GM12878 (cell line): Measurements from ENCODE around the gene PIEZO2.

Source experiments
- FOXK2 ChIP-seq: fragments of 450-650 bp; IDR thresholded peaks from 2 replicates; pipeline ENCODE4 v1.6.1; 2017; ENCODE audit warnings: mild to moderate bottlenecking, moderate library complexity
- MXI1 ChIP-seq: fragments of 150-350 bp; IDR thresholded peaks from 2 replicates; pipeline ENCODE4 v1.6.1; 2011; ENCODE audit warnings: low read depth, mild to moderate bottlenecking, inconsistent platforms, low read length, improper control_type of control experiment
- RAD21 ChIP-seq: IDR thresholded peaks from 2 replicates; pipeline ENCODE4 v1.6.1; 2011; ENCODE audit warnings: mild to moderate bottlenecking, low read depth, low read length, moderate library complexity; ENCODE audit not compliant: insufficient read depth
- SMARCA5 ChIP-seq: fragments of 450-650 bp; IDR thresholded peaks from 2 replicates; pipeline ENCODE4 v1.6.1; 2017; ENCODE audit warnings: mild to moderate bottlenecking
- SPI1 ChIP-seq: IDR thresholded peaks from 2 replicates; pipeline ENCODE4 v1.6.1; 2011; ENCODE audit warnings: low read depth, mild to moderate bottlenecking, low read length, moderate library complexity, borderline replicate concordance; ENCODE audit not compliant: insufficient read depth
- TF ChIP-seq, protein P1 (sequence below), 3 experiments: IDR thresholded peaks in 2 of 3; conservative IDR thresholded peaks in 1 of 3; 2 replicates each; pipeline ENCODE4 v1.5.1; 2011; ENCODE audit warnings: low read depth in 3 of 3, low read length in 3 of 3, mild to moderate bottlenecking in 3 of 3, control low read depth in 2 of 3, moderate library complexity in 2 of 3, inconsistent platforms in 1 of 3, mixed read lengths in 1 of 3; ENCODE audit not compliant: control insufficient read depth in 2 of 3, insufficient read depth in 1 of 3; ENCODE audit errors: extremely low read depth in 1 of 3
- TF ChIP-seq, protein P2 (sequence below): fragments of 450-650 bp; formaldehyde crosslinking; IDR thresholded peaks from 2 replicates; pipeline ENCODE4 v1.5.0; 2022; ENCODE audit warnings: mild to moderate bottlenecking, missing genetic modification characterization

DNA sequence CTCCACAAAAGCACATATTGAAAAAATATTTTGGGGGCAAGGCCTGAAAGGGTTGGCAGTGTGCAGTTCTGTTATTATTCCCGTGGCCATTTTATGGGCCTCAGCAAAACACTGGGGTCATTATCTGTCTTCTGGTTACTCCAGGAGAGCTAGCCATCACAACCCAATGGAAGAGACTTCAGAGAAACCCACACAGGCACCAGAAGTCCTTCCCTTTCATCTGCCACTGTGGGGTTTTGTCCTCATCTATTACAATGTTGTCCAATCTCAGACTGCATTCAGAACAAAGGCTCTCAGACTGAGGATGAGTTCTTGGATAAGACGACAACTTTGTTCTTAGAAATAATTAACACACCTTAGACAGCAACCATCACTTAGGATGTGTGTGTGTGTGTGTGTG, 98.4 kb downstream of the PIEZO2 start:
- TF ChIP-seq, protein P1, sequence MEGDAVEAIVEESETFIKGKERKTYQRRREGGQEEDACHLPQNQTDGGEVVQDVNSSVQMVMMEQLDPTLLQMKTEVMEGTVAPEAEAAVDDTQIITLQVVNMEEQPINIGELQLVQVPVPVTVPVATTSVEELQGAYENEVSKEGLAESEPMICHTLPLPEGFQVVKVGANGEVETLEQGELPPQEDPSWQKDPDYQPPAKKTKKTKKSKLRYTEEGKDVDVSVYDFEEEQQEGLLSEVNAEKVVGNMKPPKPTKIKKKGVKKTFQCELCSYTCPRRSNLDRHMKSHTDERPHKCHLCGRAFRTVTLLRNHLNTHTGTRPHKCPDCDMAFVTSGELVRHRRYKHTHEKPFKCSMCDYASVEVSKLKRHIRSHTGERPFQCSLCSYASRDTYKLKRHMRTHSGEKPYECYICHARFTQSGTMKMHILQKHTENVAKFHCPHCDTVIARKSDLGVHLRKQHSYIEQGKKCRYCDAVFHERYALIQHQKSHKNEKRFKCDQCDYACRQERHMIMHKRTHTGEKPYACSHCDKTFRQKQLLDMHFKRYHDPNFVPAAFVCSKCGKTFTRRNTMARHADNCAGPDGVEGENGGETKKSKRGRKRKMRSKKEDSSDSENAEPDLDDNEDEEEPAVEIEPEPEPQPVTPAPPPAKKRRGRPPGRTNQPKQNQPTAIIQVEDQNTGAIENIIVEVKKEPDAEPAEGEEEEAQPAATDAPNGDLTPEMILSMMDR (IDR thresholded peaks at IDR 0.05 in 2 of 3, conservative IDR thresholded peaks at IDR 0.05 in 1 of 3; ENCODE audit: control insufficient read depth in 2 of 3, extremely low read depth in 1 of 3, insufficient read depth in 1 of 3, low read depth in 3 of 3, low read length in 3 of 3), result no peak
- TF ChIP-seq MXI1, result no peak
- TF ChIP-seq FOXK2, result no peak
- TF ChIP-seq RAD21, result no peak
- TF ChIP-seq SMARCA5, result no peak
- TF ChIP-seq SPI1, result no peak
- TF ChIP-seq, protein P2, sequence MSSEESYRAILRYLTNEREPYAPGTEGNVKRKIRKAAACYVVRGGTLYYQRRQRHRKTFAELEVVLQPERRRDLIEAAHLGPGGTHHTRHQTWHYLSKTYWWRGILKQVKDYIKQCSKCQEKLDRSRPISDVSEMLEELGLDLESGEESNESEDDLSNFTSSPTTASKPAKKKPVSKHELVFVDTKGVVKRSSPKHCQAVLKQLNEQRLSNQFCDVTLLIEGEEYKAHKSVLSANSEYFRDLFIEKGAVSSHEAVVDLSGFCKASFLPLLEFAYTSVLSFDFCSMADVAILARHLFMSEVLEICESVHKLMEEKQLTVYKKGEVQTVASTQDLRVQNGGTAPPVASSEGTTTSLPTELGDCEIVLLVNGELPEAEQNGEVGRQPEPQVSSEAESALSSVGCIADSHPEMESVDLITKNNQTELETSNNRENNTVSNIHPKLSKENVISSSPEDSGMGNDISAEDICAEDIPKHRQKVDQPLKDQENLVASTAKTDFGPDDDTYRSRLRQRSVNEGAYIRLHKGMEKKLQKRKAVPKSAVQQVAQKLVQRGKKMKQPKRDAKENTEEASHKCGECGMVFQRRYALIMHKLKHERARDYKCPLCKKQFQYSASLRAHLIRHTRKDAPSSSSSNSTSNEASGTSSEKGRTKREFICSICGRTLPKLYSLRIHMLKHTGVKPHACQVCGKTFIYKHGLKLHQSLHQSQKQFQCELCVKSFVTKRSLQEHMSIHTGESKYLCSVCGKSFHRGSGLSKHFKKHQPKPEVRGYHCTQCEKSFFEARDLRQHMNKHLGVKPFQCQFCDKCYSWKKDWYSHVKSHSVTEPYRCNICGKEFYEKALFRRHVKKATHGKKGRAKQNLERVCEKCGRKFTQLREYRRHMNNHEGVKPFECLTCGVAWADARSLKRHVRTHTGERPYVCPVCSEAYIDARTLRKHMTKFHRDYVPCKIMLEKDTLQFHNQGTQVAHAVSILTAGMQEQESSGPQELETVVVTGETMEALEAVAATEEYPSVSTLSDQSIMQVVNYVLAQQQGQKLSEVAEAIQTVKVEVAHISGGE (CRISPR knock-in tag), result no peak
